Activated CD4-positive, alpha-beta T cell treated with anti-CD3 and anti-CD28 coated beads, Interleukin-2, amount 50 U/mL, for 48 hours (primary cell): ENCODE data around the gene POLN.
A peak's percentile ranks its signal among the peaks of the same experiment; 100 is the strongest.

Experiments
- DNase-seq, 2 experiments: peaks; one replicate each; pipeline ENCODE4 v3.0.0-alpha.2; 2020

POLN gene

DNA sequence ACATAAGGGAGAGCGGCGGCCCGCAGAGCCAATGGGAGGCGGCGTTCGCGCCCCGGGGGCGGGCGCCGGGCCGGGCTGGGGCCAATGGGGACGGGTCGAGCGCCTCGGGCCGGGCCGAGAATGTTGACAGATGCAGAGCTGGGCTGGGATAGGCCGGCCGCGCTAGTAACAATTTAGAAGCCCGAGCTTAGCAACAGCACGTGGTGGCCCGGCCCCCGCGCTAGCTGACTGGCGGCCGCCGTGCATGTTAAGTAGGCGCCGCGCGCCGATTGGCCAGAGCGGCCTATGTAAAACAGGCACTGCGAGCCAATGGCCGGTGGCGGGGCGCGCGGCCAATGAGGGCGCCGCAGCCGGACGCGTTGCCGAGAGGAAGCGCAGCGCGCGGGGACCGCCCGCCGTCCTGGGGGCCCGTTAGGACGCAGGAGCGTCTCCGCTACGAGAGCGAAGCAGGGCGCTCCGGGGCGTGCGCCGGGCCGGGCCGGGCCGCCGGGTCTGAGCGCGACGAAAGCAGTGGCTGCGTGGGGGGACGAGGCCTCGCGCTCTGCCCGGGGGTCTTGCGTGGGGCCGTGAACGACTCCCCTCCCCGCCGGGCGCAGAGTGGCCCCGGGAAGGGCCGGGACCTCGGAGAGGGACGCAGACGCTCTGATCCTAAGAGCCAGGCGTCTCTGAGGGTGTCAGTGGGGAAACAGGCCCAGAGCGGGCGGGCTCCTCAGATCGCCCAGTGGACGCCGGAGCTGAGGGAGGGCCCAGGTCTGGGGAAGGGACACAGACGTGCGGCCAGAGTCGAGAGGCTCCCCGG is 20.4 kb upstream of the POLN start:
- DNase-seq: peak; percentile 95 to 96

DNA sequence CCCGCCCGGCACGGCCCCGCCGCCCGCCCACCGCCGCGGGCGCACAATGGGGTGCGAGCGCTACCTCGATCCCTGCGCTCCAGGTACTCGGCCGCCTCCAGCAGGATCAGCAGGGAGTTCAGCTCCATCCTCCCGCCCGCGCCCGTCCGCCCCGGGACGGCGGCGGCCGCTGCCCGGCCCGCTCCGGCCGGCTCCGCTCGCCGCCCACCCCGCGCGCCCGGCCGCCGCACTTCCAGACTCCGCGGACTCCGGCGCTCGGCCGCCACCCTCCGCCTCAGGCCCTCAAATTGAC is 19.9 kb upstream of the POLN start, which contains the start of gene MXD4:
Gene MXD4, minus strand, starts transcription at position 257 of the 292 bp plus-strand sequence. Its CDS starts 129 bp downstream, at position 128.
- no peak for DNase-seq

DNA sequence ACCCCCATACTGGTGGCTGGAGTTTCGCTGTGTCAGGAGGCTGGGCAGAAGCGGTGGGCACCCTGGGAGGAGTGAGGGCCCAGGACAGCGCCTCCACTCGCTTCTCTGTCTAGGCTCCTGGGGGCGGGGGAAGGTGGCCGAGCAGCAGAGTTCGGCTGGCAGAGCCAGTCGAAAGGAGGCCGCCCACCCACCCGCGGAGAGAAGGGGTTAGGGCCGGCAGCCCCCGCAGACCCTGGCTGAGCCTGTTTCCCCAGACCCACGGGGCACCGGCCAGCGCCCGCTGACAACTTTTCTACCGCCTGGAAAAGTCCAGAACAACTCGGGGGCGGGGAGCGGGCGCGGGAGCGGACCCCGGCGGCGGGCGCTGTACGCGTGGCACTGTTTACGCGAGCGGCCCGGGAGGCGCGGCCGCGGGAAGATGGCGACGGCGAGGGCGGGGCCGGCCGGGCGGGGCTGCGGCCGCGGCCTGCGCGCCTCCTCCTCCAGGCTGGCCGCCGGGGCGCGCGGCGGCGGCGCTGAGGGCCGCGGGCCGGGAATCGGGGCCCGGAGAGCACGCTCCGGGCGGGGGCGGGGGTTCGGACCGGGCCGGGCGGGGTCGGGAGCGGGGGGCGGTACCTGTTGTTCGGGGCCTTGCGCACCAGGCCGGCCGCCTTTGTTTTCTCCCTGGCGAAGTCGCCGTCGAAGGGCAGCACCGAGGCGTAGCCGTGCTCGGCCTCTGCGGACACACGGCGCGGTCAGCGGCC is 19.4 kb upstream of the POLN start:
- DNase-seq: peak; percentile 46 to 59

GRCh38 chr4:2260344-2261109 is 18.6 kb upstream of the POLN start:
- DNase-seq: no peak

DNA sequence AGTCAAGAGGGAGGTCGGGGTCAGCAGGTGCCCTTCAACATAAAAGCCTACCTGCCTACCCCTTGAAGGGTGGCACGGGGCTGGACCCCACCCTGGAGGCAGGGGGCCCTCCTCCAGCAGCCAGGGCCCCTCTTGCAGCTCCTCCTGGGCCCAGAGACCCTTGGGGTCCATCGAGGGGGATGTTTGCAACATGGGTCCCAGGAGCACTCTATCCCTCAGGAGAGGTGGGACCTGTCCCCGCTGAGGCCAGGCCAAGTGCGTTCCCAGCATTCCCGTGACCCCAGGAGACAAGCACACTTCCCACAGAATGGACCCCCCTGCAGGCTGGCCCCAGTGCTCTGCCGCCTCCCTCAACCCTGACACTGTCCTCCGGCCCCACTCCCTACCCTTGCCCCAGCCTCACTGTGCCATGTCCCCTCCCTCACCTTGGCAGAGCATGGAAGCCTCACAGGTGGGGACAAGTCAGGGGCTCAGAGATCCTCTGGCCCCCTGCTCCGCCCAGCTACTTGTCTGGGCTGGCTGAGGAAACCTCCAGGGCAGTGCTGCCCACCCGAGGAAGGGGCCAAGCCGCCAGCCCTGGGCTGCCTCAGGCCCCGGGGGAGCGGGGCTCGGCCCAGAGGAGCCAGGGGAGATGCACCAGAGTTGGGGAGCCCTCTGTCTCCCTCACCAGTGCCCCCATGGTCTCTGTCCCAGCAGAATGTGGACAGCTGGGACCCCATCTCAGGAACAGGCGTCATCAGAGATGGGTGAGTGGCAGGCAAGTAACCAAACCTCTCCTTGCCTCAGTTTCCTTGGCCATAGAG is 17.8 kb upstream of the POLN start:
- DNase-seq: no peak

DNA sequence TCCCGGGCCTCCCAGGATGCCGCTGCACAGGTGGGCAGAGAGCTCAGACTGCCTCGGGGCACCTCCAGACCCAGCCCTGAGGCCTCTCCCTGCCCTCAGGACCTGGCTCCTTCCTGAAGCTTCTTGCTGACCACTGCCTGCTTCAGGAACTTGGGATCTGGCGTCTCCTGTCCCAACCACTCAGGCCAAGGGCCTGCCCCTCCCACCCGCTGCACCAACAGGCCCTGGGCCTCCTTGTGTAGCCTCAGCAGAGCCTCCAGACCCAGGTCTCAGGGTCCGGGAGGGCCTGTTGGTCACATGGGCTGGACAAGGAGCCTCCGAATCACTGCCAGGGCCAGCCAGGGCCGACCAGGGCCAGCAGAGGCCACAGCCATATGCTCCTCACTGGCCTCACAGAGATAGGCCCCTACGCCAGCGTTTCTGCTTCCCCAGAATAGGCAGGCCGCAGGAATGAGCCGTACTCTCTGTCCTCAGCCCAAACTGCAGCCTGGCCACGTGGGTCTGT is 17.2 kb upstream of the POLN start:
- no peak for DNase-seq

DNA sequence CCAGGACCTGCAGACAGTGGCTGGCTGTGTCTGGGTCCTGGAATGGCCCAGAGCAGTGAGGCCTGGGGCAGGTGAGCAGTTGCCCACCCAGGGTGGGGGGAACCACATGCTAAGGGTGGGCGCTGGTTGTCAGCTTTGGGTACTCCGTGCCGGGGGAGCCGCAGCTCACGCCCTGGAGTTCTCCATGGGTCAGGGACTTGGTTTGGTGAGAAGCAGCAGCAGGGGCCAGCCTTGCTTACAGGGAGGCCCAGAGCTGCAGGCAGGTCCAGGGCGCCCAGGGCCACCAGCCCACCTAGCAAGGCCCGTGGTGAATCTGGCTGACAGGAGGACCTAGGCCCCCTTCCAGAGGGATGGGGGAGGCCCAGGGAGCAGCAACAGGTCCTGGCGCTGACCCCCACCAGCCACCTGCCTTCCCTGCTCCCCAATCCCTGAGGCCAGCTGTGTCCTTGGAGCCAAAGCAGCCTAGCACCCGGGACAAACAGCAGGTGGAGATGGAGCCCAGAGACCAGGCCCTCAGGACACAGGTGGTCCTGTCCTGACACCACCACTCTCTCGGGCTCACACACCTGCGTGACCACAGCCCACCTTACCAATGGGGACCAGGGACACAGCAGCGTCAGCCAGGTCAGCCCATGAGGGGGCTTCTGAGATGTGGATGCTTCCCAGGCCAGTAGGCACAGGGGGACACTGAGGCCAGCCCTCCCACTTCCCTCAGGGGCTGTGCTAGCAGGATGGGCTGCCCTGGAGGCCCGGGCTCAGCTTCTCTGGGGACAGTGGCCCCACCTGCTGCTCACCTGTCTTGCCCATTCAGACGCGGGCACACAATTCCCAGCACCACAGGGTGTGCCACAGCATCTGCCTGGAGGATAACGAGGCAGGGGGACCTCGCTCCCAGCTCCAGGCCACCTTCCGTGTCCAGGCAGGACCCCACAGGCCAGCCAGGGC is 16.4 kb upstream of the POLN start:
- DNase-seq: no peak

- no peak for DNase-seq
Measured at GRCh38 chr4:2257361-2258081, 15.6 kb upstream of the POLN start.

GRCh38 chr4:2256781-2257191 is 14.9 kb upstream of the POLN start:
- no peak for DNase-seq

DNA sequence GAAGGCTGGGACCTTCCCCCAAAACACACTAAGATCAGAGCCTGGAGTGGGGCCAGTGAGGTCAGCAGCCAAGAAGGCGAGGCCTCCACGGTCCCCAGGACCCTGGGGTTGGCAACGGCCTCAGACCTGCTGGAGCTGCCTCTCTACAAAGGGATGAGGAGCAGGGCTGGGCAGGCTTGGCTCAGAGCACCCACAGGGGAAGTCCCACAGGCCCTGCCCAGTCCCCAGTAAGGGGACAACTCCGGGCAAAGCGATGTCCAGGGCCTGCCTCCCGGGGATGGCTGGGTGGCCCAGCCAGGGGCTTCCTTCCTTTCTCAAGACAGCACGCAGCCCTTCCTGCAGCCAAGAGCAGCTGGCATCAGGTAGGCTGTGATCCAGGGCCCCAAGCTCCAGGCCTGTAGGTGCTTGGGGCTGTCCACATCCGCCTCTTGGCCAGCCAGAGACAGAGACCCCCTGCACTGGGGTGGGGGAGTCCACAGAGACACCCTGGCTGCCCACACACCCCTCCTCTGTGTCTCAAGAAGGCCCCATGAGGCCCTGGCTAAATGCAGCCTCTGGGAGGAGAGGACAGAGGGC is 14.3 kb upstream of the POLN start:
- peak in 1 of 2 experiments; percentile 1 for DNase-seq

DNA sequence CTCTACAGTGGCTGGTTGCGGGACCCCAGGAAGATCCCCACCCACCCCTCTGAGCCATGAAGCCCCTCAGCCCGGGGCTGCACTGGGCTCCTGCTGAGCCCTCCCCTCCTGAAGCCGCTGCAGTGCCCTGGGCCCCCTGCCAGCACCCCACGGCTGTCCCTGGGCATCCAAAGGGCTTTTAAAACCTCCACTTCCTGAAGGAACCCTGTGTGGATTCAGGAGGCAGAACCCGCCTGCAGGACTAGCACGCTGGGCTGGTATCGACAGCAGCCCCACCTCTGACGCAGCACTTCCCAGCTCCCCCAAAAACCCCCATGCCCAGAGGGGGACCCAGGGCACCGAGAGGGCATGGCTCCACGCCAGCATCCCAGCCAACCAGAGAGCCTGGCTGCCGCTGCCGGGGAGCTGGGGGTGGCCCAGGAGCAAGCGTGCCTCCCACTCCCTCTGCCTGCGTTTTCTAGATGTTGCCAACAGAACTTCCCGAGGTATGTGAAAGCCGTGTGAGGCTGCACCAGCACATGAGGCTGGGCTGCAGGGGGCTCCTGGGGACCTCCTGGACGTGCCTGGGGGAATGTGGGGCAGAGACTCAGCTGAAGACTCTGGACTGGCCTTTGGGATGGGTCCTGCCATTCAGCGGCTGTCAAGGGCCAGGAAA is 13.7 kb upstream of the POLN start:
- peak in 1 of 2 experiments; percentile 0 for DNase-seq

DNA sequence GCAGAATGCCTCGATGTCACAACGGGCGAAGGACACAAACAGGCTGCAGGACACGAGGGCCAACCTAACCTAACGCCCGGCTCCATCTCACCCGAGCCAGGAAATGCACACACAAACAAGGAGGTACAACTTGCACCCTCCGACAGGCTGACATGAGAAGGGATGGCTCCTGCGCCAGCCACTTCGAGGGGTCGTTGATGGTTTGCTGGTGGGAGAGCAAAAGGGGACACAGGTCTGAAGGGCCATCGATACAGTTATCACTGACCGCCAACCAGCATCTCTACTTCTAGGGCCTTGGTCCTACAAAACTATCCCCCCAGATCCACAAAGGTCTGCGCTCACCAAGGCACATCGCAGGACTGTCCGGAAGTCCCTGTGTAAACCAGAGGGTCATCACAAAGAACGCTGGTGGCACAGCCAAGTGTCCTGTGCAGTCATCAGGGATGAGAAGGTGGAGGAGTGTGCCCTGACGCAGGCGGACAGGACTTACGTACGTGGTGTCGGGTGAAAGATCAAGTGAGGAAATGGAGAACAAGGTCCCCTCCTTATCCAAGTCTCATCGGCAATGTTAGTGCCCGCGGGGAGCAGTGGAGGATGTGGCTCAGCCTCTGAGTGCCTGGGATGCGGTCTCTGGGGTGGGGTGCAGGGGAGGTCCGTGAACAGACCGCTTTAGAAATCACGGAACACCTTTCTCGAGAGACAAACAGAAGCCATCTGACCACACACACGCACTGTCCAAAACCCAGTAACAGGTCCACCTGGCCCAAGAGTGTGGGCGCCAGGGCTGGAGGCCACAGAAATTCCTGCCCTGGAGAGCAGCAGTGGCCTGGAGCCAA is 13.0 kb upstream of the POLN start:
- peak in 1 of 2 experiments; percentile 0 for DNase-seq

DNA sequence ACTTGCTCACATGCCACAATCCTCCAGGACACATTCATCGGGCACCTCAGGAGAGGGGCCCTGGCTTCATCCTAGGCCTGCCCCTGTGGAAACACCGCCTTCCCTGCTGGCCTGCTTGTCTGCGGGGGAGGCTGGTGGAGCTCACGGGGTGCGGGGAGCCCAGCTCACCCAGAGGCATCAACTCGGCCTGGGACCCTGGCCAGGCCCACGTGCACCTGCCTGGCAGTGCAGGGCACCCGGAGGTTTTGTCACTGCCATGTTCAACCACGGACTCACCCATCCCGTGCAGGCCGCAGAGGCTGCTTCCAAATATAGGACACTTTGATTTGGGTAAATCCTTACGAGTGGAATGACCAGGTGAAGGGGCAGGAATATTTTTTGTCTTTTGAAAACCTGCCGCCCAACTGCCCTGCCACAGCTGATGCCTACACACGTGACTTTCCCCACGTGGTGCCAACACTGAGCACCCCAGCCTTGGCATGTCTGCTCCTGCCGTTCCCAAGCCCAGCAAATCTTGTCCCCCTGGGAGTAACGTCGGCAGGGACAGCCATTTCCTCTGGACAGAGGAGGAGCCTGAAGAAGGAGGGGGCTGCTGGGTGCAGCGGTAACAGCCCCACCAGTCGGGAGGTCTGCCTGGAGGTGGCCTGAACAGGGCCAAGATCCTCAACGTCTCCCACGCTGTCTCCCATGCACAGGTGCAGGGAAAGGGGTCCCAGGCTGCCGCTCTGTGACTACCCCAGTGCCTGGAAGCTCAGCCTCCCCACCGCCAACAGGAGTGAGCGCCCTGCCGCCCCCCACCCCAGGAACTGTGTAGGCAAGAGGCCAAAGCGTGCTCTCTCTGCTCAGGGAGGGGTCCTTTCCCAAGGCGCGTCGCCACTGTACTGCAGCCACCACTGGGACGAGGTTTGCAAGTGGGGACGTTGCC is 11.5 kb upstream of the POLN start:
- DNase-seq: peak in 1 of 2 experiments; percentile 0

DNA sequence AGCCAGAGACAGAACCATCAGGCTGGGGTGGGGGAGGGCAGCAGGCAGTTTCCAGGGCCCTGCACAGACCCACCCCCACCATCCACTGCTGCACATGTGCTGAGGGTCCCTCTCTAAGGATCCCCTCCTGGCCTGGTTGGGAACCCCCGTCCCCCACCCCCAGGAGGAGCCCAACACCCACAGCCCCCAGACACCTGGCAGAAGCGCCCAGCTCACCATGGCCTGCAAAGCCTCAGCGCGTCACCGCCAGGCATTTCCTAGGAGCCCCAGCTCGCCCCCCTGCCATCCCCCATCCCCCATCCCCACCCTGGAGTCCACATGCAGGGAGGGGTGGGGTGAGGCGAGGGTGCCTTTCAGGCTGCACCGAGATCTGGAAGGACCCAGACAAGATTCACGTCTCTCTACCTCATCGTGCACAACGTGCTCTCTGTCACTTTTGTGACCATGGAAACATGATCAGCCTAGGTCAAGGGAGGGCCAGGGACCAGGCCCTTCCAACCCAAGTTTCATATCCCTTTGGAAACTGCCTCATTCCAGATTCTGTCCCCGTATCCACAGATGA is 10.7 kb upstream of the POLN start:
- peak in 1 of 2 experiments; percentile 1 for DNase-seq

- DNase-seq: no peak
Measured at GRCh38 chr4:2251795-2252529, 10.0 kb upstream of the POLN start.

- peak in 1 of 2 experiments; percentile 2 for DNase-seq
Measured at GRCh38 chr4:2251073-2251794, 9.3 kb upstream of the POLN start.
